K562 (cell line): ENCODE results near the gene WDR90. TPM values are rescaled to one million over a fixed set of nuclear protein-coding genes. Genes with fewer than 3 reads are reported as not detected.
A peak's percentile ranks its signal among the peaks of the same experiment; 100 is the strongest.

Source experiments
- ETV5 ChIP-seq: sonication (generic); formaldehyde crosslinking; IDR thresholded peaks from 2 replicates; pipeline ENCODE4 v1.4.0; 2020; ENCODE audit warnings: low read depth, mild to moderate bottlenecking, missing genetic modification reagents
- EZH2 ChIP-seq: IDR thresholded peaks from 2 replicates; pipeline ENCODE4 v1.6.1; 2012; ENCODE audit warnings: low read depth, mild to moderate bottlenecking, inconsistent platforms, low read length, borderline replicate concordance
- MLLT1 ChIP-seq, 2 experiments: fragments of 450-650 bp; IDR thresholded peaks; 2 replicates each; pipeline ENCODE4 v1.6.1; 2016
- POLR2G ChIP-seq: fragments of 200-400 bp; formaldehyde crosslinking; IDR thresholded peaks from 2 replicates; pipeline ENCODE4 v1.6.1; 2017; ENCODE audit warnings: low read depth, mild to moderate bottlenecking, antibody characterized with exemption, low read length, moderate library complexity
- RFX7 ChIP-seq: fragments of 250-450 bp; sonication (Bioruptor Pico); IDR thresholded peaks from 2 replicates; pipeline ENCODE4 v1.5.1; 2021; ENCODE audit warnings: mild to moderate bottlenecking
- SIN3B ChIP-seq: fragments of 450-650 bp; IDR thresholded peaks from 2 replicates; pipeline ENCODE4 v1.6.1; 2017; ENCODE audit warnings: low read depth, mild to moderate bottlenecking, moderate library complexity
- SUPT5H ChIP-seq: fragments of 450-650 bp; IDR thresholded peaks from 2 replicates; pipeline ENCODE4 v1.6.1; 2016
- ZBTB1 ChIP-seq: sonication (generic); formaldehyde crosslinking; IDR thresholded peaks from 2 replicates; pipeline ENCODE4 v1.8.1; 2023; ENCODE audit warnings: missing genetic modification reagents, low read depth, mild to moderate bottlenecking, borderline replicate concordance
- ZBTB2 ChIP-seq: fragments of 450-650 bp; IDR thresholded peaks from 2 replicates; pipeline ENCODE4 v1.6.1; 2016; ENCODE audit warnings: antibody characterized with exemption
- ZBTB33 ChIP-seq: sonication (generic); formaldehyde crosslinking; IDR thresholded peaks from 2 replicates; pipeline ENCODE4 v1.8.1; 2023; ENCODE audit warnings: mild to moderate bottlenecking, missing genetic modification reagents
- ZC3H4 ChIP-seq: sonication (generic); formaldehyde crosslinking; IDR thresholded peaks from 2 replicates; pipeline ENCODE4 v1.9.0; 2021; ENCODE audit warnings: missing genetic modification reagents, borderline replicate concordance
- ZNF445 ChIP-seq: fragments of 250-450 bp; sonication (Bioruptor Pico); IDR thresholded peaks from 2 replicates; pipeline ENCODE4 v1.4.0; 2020; ENCODE audit warnings: low read depth, mild to moderate bottlenecking, moderate library complexity
- ZNF507 ChIP-seq: conservative IDR thresholded peaks from 2 replicates; pipeline ENCODE4 v1.6.1; 2017; ENCODE audit warnings: missing genetic modification characterization, missing compliant biosample characterization
- ZNF778 ChIP-seq: fragments of 450-650 bp; formaldehyde crosslinking; IDR thresholded peaks from 2 replicates; pipeline ENCODE4 v1.4.0; 2020; ENCODE audit warnings: mild to moderate bottlenecking, moderate library complexity
- polyA plus RNA-seq, 8 experiments: library from polyadenylated mRNA; depleted of rRNA in 4 of 8; stranded (reverse) in 5 of 8; unstranded in 3 of 8; fragments of >200 nt; fragmentation: Nextera tagmentation in 2 of 8; fragmentation: Illumina TruSeq in 1 of 8; extraction: Ambion mirVana in 2 of 8; extraction: Trizol in 1 of 8; gene quantifications; 2 replicates each; pipeline versions ENCODE4 v1.2.1 to v1.2.3, GENCODE V29; 2011 to 2014; ENCODE audit warnings: inconsistent platforms in 1 of 8, missing spikeins in 1 of 8
- total RNA-seq, 7 experiments: library from RNA; depleted of rRNA in 6 of 7; stranded (reverse); fragments of >200 nt in 6 of 7; fragmentation: Illumina TruSeq in 2 of 7; extraction: Trizol in 2 of 7; gene quantifications; 2 replicates each; pipeline versions ENCODE4 v1.2.1 to v1.2.3, GENCODE V29; 2011 to 2021; ENCODE audit warnings: low replicate concordance in 1 of 7
- TF ChIP-seq, protein P1 (sequence below): fragments of 450-650 bp; formaldehyde crosslinking; IDR thresholded peaks from 2 replicates; pipeline ENCODE4 v1.4.0; 2022; ENCODE audit warnings: missing genetic modification characterization
- TF ChIP-seq, protein P2 (sequence below): fragments of 450-650 bp; IDR thresholded peaks from 2 replicates; pipeline ENCODE4 v1.6.1; 2014; ENCODE audit warnings: low read depth, mild to moderate bottlenecking, moderate library complexity, borderline replicate concordance

Gene WDR90
- total and polyA plus RNA-seq, 9 of the 15 experiments (the other 6 are each of a cell fraction or from before 2014, with no cell fraction given), result 0.44 to 12.6 (median 3.3) TPM

DNA sequence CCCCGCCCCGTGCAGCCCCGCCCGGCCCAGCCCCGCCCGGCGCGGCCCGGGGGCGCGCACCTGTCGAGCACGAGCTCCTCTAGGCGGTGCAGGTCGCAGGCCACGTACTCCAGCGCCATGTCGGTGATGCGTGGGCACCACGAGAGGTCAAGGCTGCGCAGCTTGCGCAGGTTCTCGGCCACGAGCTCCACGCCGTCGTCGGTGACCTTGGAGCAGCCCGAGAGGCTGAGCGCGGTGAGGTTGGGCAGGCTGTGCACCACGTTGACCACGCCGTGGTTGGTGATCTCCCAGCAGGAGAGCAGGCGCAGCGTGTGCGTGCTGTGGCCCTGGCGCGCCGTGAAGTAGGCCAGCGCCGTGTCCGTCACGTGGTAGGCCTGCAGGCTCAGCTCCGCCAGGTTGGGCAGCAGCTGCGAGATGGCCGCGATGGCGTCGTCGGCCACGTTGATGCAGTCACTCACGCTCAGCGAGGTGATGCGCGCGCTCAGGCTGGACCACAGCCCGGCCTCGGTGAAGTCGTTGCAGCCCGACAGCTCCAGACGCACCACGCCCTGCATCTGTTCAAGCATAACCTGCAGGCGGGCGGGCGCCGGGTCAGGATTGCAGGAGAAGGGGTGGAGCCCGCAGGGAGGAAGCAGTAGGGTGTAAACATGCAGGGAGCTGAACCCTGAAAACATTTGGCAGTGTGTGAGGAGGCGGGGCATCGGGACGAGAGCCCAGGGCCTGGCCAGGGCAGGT, 46.4 kb downstream of the WDR90 start (continued):
- TF ChIP-seq, protein P1, sequence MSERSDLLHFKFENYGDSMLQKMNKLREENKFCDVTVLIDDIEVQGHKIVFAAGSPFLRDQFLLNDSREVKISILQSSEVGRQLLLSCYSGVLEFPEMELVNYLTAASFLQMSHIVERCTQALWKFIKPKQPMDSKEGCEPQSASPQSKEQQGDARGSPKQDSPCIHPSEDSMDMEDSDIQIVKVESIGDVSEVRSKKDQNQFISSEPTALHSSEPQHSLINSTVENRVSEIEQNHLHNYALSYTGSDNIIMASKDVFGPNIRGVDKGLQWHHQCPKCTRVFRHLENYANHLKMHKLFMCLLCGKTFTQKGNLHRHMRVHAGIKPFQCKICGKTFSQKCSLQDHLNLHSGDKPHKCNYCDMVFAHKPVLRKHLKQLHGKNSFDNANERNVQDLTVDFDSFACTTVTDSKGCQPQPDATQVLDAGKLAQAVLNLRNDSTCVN (CRISPR knock-in tag), result no peak
- TF ChIP-seq ZNF445 (CRISPR knock-in tag), result no peak
- TF ChIP-seq ZC3H4 (CRISPR knock-in tag), result 0 out of 2 replicates have a peak, but pooled peaks have one; percentile 59
- no peak for TF ChIP-seq ZNF507 (tag)
- TF ChIP-seq, protein P2, sequence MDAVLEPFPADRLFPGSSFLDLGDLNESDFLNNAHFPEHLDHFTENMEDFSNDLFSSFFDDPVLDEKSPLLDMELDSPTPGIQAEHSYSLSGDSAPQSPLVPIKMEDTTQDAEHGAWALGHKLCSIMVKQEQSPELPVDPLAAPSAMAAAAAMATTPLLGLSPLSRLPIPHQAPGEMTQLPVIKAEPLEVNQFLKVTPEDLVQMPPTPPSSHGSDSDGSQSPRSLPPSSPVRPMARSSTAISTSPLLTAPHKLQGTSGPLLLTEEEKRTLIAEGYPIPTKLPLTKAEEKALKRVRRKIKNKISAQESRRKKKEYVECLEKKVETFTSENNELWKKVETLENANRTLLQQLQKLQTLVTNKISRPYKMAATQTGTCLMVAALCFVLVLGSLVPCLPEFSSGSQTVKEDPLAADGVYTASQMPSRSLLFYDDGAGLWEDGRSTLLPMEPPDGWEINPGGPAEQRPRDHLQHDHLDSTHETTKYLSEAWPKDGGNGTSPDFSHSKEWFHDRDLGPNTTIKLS, result peak; percentile 89
- TF ChIP-seq ZBTB33 (CRISPR knock-in tag), result peak; percentile 58; the same call in 1 of the 2 replicates
- TF ChIP-seq ZBTB2, result peak; percentile 74
- TF ChIP-seq RFX7, result no peak
- TF ChIP-seq EZH2, result no peak
- TF ChIP-seq SUPT5H, result peak; percentile 54; the same call in 1 of the 2 replicates
- no peak for TF ChIP-seq ETV5
- peak; percentile 30; the same call in 1 of the 2 replicates for TF ChIP-seq SIN3B
- TF ChIP-seq POLR2G, result peak; percentile 71
- peak; percentile 52; the same call in 1 of the 2 replicates for TF ChIP-seq ZBTB1 (CRISPR knock-in tag)
- TF ChIP-seq ZNF778 (CRISPR knock-in tag), result no peak
- TF ChIP-seq MLLT1 (IDR thresholded peaks at IDR 0.05), result no peak
